GM12872 (cell line): ENCODE results near the gene SEC14L2.

Experiments
- CTCF ChIP-seq: IDR thresholded peaks from 3 replicates; pipeline ENCODE4 v1.5.1; 2011; ENCODE audit warnings: low read depth, mild to moderate bottlenecking, low read length, moderate library complexity; ENCODE audit not compliant: insufficient read depth

The SEC14L2 gene

DNA sequence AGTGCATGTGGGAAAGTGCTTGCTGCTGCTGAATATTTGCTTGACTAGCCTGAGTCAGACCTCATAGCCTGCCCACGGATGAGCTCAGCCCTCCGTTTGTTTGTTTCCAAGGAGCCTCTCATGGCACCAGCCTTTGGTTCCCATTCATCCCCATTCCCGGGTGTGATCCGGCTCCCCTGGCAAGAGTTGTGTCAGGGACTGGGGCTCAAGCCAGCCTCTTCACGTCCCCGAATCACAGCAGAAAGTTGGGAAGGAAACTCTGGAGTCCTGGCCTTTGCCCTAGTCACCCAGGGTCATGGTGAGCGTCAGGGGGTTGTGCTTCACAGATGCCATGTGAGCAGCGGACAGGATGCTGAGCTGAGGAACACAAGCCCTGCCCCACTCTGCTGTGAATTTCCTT is 61.2 kb downstream of the SEC14L2 start:
- TF ChIP-seq CTCF = no peak

GRCh38 chr22:30459181-30460052 is 62.6 kb downstream of the SEC14L2 start:
- no peak for TF ChIP-seq CTCF

- TF ChIP-seq CTCF = no peak
Measured at GRCh38 chr22:30460147-30460546, 63.3 kb downstream of the SEC14L2 start.

GRCh38 chr22:30469165-30469564 is 72.3 kb downstream of the SEC14L2 start:
- no peak for TF ChIP-seq CTCF

DNA sequence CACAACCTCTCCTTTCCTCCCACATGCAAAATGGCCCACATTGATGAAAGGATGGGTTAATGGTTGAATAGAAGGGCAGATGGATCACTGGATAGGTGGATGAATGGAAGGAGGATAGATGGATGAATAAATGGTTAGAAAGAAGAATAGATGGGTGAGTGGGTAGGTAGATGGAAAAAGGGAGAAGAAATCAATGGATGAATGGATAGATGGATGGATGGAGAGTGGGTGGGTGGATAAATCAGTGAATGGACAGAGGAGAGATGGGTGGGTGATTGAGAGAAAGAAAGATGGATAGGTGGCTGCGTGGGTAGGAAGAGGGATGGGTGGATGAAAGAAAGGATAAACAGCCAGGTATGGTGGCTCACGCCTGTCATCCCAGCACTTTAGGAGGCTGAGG is 73.8 kb downstream of the SEC14L2 start:
- TF ChIP-seq CTCF = no peak

GRCh38 chr22:30471616-30472318 is 74.9 kb downstream of the SEC14L2 start, which contains the start of gene SEC14L3:
SEC14L3 (minus strand) TSS chr22:30472017; CDS start chr22:30471958, 59 bp downstream.
- TF ChIP-seq CTCF = no peak

- no peak for TF ChIP-seq CTCF
Measured at GRCh38 chr22:30472994-30473720, 76.3 kb downstream of the SEC14L2 start.
